AG08396 (cell line): ENCODE measurements around the gene LPO.

Experiments
- DNase-seq: peaks from one replicate; pipeline ENCODE4 v3.0.0; 2012; ENCODE audit warnings: low spot score, mixed read lengths

LPO gene

DNA sequence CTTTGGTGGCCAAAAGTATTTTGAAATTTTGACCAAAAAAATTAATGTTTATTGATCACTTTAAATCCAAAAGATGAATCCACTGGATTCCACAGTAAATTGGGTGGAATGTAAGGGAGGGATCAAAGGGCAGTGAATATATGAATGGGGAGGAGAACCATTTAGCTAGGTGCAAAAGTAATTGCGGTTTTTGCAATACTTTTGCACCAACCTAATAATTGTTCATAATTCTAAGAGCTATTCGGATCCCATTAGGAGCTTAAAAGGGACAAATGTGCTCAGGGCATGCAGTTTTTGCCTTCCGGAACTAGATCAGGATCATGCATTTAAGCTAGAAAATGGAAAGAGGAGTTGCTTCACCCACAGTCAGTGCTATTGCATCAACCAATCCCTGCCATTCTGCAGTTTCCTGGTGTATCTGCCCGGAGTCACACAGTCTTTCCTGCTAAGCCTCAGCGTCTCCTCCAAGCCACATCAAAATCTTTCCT is at the start of gene LPO:
TSS of gene LPO (plus strand) at position 438 of the 488 bp plus-strand sequence. CDS start 4,396 bp downstream, outside the sequence.
- no peak for DNase-seq

DNA sequence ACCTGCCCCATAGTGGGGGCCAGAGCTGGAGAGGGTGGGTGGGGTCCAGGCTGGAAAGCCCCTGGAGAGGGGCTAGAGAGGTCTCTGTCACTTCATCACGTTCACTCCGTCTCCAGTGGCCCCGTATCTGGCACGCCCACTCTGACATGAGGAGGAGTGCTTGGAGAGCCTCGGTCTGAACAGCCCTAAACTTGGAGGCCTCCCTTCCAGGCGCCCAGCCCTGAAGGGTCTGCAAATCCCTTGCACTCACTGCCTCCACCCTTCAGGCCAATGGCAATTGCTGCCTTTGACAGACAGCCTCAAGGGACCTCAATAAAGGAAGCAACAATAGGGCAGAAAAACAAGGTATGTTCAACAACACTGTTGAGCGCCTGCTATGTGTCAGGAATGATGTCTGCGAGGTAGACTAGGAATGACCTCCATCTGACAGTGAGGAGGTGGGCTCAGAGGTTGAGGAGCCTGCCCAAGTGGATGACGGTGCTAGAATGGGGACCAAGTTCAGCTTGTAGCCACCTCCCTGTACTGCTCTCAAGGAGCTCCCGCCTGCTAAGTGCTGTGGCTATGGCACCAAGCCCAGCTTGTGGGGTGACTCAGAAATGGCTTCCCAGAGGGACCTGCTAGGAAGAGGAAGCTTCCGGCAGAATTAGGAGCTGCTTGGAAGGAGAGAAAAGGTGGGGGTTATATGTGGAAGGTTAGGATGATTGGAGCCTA is 48.8 kb upstream of the LPO start:
- DNase-seq = peak; percentile 89

DNA sequence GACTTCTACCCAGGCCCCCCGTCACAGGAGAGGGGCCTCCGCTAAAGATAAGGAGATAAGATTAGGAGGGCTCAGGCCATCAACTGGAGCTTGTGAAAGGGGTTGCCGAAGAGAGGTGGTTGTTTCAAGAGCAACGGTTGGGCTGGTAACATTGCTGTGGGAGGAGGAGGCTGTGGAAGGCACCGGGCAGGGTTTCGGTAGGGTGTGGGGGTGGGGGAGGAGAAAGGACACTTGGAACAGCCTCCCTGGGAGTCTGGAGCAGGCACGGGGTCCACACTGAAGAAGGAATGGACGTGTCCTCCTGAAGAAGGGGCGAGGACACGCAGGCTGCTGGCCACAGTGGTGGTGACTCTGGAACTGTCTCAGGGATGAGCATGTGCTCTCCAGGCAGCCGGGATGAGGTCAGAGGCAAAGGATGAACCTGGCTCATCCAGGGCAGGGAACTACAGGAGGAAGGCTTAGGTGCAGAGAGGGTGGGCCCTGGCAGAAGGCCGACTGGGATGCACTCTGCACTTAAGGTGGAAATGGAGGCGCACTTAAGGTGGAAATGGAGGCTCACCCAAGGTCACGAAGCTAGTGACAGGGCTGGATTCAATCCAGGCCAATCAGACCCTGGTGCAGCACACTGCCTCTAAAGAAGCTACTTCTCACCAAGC is 47.0 kb upstream of the LPO start:
- no peak for DNase-seq

DNA sequence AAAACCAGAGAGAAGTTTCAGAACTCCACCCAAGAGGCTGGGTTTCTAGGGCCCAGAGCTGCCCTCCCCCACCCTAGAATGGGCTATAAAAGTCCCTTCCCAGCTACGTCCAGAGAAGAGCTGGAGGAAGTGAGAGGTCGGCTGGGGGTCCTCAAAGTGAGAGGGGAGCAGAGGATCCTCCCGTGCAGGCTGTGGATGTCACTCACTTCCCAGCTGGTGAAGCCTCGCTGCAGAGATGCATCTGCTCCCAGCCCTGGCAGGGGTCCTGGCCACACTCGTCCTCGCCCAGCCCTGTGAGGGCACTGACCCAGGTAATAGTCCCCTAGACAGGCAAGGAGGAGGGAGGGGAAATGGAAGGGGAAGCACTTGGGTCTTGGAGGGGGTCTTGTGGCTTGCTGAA is 45.8 kb upstream of the LPO start, which contains the start of gene EPX:
TSS of gene EPX (plus strand) at position 115 of the 400 bp plus-strand sequence. CDS start at position 236, 121 bp downstream.
- no peak for DNase-seq

DNA sequence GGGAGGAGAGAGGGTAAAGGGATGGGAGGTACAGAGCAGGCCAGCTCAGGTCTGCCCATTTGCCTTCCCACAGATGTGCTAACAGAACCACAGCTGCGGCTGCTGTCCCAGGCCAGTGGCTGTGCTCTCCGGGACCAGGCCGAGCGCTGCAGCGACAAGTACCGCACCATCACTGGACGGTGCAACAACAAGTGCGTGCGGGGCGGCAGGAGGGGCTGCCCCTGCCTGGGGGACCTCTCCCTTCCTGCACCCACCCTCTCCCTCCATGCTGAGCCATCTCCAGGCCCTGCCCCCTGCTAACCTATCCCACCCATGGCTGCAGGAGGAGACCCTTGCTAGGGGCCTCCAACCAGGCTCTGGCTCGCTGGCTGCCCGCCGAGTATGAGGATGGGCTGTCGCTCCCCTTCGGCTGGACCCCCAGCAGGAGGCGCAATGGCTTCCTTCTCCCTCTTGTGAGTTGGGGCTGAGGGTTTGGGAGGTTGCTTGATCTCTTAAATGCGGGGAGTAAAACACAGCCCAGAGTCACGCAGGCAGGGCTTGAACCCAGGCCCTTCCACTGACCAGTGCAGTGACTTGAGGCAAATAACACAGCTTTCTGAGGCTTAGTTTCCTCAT is 44.6 kb upstream of the LPO start:
- DNase-seq = no peak

DNA sequence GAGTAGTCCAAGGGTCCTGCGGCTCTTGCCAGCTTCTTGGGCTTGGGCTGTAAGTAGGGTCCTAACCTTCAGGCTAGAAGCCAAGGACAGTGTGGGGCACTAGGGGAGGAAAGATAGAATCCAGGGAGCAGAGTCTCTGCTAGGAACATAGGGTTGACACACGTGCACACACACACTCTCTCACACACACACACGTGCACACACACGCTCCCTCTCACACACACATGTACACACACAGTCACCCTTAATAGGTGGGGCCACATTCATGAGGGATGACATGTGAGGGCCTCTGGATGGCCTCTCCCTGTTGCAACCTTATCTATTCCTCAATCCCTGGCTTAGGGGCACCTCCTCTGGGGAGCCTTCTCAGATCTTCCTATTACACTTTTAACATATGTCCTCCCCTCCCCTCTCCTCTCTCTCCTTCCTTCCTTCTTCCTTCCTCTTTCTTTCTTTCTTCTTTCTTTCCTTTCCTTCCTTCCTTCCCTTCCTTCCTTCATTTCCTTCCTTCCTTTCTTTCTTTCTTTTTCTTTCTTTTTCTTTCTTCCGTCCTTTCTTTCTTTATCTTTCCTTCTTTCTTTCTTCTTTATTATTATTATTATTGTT is 42.8 kb upstream of the LPO start:
- DNase-seq = no peak

DNA sequence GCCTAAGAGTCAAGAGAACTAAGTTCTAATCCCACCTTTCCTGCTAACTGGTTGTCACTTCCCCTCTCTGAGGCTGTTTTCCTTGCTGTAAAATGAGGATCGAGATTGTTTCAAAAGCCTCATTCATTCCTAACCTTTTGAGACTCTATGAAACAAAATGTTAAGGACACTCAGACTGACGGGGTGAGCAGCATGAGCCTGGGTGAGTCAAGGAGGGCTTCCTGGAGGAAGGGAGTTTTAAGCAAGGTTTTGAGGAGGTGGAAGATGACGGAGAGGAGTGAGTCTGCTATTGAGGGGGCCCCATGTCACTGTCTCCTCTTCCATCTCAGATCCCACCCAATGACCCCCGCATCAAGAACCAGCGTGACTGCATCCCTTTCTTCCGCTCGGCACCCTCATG is 41.8 kb upstream of the LPO start:
- DNase-seq = no peak

DNA sequence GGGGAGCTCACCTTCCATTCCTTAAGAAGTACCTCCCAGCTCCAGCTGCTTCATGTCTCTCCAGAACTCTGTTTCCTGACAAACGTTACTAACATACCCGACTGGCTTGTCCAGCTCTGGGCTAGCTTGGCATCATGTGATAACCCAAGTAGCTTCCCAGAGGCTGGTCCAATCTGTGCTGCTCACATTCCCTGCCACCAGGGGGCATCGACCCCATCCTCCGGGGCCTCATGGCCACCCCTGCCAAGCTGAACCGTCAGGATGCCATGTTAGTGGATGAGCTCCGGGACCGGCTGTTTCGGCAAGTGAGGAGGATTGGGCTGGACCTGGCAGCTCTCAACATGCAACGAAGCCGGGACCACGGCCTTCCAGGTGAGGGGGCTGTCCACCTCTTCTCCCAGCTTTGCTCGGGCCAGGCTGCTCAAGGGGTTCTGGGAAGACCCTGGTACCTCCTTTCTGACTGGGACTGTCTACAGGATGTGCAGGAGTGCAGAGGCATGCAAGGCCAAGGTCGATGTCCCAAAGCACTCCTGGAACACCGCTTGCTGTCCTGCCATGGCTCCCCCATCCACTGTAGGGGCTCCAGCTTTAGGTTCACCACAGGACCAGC is 38.3 kb upstream of the LPO start:
- DNase-seq = peak; percentile 57

DNA sequence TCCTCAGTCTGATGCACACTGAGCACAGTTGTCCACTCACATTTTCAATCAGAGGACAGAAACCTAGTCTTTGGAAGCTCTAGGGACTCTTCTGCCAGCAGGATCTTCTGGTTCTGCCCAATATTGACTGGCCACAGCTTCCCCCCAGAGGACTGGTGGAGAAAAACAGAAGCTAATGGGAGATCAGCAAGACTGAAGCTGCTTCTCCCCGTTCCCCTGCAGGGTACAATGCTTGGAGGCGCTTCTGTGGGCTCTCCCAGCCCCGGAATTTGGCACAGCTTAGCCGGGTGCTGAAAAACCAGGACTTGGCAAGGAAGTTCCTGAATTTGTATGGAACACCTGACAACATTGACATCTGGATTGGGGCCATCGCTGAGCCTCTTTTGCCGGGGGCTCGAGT is 35.5 kb upstream of the LPO start:
- no peak for DNase-seq

GRCh38 chr17:58204796-58205195 is 33.6 kb upstream of the LPO start:
- DNase-seq = no peak

GRCh38 chr17:58205936-58206335 is 32.4 kb upstream of the LPO start:
- DNase-seq = no peak

DNA sequence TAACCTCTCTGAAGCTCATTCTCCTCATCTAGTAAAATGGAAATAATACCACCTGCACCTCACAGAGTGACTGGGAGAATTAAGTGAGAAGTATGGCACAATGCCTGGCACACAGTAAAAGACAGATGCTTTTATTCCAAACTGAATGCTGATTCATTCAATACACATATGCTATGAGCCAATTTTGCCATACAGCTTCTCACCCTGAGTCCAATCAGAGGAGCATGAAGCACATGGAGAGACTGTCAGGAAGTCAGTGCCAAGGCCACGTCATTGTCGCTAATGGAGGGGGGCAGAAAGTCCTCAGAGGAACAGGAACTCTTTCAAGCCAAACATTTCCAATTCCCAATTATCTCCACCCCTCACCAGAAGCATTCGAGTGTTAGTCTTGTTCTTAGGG is 30.9 kb upstream of the LPO start:
- DNase-seq = no peak

DNA sequence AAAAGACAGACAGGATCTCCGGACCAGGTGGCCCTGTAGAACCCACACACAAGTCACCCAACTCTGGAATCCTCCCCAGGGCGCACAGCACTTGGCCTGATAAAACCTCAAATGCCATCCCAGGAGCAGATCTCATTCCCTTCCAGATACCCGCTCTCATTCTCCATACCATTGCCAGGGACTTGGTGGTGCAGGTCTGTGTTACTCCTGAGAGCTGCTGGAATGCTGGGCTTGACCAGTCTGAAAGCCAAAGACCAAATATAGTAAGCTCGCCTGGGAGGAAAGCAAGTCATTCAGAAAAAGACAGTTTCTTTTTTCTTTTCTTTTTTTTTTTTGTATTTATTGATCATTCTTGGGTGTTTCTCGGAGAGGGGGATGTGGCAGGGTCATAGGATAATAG is 30.0 kb upstream of the LPO start:
- no peak for DNase-seq

GRCh38 chr17:58210922-58211321 is 27.5 kb upstream of the LPO start:
- no peak for DNase-seq

DNA sequence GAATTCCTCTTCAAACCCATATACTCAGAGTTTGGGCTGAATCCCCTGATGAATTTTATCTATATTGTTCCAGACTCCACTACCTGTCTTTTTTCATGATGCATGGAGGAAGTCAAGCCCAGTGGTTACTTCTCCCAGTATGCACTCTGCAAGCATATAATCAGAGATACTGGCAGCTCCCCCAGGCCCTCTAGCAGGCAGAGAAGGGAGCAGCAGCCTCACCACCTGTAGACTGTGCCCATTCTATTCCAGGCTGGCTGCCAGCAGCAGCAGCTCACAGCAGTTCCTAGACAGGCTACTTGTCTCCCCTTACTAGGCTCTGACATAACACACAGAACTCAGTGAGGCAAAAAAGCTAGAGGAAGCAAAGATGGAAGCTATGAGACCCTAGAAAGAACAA is 22.7 kb upstream of the LPO start:
- DNase-seq = no peak

DNA sequence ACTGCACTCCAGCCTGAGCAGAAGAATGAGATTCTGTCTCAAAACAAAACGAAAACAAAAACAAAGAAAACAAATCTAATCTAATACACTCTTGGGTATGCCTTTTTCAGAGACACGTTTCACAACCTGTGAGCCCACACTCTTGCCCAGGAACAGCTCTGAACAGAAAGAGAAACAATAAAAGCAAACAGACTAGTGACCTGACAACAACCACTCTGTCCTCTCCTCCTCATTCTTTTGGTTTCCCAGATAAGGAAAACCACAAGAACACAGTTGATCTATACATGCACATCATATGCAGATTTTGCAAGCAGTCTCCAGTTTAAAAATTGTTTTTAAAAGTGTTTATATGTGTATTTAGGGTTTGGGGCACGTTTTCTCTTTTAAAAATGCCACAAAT is 20.6 kb upstream of the LPO start:
- no peak for DNase-seq

DNA sequence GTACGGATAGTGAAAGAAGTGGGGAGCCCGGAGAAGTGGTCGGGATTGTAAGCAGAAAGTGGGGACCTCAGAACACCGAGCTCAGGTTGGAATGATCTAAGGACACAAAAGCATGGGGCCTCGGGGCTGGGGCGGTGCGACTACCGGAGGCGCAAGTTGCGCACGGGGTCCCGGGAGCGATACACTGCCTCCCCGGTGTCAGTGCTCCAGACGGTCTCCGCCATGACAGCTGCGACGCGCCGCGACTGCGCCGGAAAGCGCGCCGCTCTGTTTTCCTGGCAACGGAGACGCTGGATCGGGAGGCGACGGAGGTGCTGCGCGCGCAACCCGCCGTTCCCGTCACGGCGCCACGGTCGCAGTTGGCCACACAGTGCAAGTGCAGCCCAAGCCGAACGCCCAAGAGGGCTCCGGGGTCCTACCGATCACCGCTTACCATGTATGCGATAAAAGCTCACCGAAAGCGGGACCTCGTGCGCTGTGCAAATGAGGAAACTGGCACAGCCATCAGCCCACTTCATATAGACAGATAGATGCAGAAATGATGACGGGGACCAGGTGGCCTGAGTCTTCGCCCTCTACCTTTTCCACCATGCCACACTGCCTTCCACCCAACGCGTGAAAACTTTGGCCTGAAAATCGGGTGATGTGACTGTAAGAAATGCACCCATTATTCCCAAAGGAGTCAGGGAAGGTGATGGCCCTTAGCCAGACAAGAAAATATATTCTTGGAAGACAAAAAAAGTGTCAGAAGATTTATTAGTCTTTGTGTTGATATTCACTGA is 19.2 kb upstream of the LPO start, which contains the start of gene MKS1:
TSS of gene MKS1 (minus strand) at position 249 of the 782 bp plus-strand sequence. CDS start at position 224, 25 bp downstream.
- peak; percentile 99 for DNase-seq

DNA sequence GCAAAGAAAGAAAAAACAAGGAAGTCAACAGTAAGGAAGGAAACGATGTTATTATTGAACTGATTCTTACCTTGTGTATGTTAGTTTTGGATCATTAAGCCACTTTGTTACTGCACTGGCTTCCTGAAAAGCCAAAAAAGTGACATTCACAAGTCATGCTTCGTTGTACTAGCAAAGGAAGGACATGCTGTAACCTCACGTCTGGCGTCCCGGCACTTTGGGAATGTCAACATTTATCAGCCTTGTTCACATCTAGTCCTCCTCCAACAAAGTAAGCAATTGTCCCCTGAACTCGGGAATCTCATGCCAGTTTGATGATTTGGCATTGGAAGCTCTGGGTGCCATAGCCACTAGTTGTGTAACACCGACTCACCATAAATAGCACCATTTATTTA is 18.6 kb upstream of the LPO start:
- no peak for DNase-seq

GRCh38 chr17:58224315-58224714 is 14.1 kb upstream of the LPO start:
- DNase-seq = no peak

GRCh38 chr17:58227733-58228132 is 10.7 kb upstream of the LPO start:
- DNase-seq = no peak

DNA sequence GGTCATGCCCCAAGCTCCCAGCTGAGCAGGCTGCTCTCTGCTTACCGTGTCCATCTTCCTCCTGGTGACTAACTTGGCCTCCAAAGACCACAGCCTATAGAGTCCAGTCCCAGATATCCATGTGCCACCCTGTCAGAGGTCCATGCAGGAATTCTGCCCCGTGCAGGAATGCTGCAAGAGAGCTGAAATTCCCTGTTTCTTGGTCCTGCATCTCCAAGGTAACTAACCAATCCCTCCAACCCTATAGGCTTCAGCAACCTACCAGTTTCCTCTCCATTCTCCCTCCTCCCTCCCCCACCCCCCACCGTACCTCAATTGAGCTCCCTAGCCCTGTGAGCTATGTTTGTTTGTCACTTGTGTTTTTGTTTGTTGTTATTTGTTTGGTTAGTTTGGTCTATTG is 9.7 kb upstream of the LPO start:
- DNase-seq = no peak
